AG09319 (cell line): Measurements from ENCODE around the gene XBP1.
"Not testable (repeated sequence)": the region's sequence is repeated elsewhere in the genome, so short reads cannot be mapped to it uniquely, and the experiment has no call there.

Experiments
- DNase-seq: peaks from one replicate; pipeline ENCODE4 v3.0.0-alpha.2; 2010; ENCODE audit warnings: low read depth; ENCODE audit errors: extremely low read depth
- TF ChIP-seq, protein P1 (sequence below): IDR thresholded peaks from 2 replicates; pipeline ENCODE4 v1.5.1; 2011; ENCODE audit warnings: low read depth, mild to moderate bottlenecking, inconsistent platforms, low read length, moderate library complexity

The XBP1 gene

DNA sequence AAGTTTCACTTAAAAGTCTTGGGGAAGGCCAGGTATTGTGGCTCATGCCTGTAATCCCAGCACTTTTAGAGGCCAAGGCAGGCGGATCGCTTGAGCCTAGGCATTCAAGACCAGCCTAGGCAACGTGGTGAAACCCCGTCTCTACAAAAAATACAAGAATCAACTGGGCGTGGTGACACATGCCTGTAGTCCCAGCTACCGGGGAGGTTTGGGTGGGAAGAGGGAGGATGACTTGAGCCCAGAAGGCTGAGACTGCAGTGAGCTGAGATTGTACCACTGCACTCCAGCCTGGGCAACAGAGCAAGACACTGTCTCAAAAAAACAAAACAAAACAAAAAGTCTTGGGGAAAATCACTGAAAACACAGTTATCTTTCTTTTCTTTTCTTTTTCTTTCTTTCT is 15.4 kb upstream of the XBP1 start:
- TF ChIP-seq, protein P1, sequence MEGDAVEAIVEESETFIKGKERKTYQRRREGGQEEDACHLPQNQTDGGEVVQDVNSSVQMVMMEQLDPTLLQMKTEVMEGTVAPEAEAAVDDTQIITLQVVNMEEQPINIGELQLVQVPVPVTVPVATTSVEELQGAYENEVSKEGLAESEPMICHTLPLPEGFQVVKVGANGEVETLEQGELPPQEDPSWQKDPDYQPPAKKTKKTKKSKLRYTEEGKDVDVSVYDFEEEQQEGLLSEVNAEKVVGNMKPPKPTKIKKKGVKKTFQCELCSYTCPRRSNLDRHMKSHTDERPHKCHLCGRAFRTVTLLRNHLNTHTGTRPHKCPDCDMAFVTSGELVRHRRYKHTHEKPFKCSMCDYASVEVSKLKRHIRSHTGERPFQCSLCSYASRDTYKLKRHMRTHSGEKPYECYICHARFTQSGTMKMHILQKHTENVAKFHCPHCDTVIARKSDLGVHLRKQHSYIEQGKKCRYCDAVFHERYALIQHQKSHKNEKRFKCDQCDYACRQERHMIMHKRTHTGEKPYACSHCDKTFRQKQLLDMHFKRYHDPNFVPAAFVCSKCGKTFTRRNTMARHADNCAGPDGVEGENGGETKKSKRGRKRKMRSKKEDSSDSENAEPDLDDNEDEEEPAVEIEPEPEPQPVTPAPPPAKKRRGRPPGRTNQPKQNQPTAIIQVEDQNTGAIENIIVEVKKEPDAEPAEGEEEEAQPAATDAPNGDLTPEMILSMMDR, result no peak
- no peak for DNase-seq

DNA sequence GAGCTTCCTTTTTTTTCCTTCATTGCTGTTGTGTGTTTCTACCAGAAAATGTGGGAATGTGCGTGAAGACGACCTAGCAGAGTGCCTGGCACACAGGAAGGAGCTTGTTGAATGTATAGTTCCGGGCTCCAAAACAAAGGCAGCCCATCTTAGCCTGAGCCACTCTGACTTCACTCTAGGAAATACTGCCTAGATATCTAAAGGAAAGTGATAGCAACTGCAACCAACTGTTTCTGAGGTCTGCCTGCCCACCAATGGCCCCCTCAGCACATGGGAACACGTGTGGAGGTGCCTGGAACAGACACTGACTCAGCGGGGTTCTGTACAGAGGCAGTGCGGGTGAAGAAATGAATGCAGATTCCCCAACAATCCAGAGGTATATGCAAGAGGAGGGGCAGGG is 14.7 kb upstream of the XBP1 start:
- DNase-seq, result no peak
- TF ChIP-seq, protein P1, result no peak

DNA sequence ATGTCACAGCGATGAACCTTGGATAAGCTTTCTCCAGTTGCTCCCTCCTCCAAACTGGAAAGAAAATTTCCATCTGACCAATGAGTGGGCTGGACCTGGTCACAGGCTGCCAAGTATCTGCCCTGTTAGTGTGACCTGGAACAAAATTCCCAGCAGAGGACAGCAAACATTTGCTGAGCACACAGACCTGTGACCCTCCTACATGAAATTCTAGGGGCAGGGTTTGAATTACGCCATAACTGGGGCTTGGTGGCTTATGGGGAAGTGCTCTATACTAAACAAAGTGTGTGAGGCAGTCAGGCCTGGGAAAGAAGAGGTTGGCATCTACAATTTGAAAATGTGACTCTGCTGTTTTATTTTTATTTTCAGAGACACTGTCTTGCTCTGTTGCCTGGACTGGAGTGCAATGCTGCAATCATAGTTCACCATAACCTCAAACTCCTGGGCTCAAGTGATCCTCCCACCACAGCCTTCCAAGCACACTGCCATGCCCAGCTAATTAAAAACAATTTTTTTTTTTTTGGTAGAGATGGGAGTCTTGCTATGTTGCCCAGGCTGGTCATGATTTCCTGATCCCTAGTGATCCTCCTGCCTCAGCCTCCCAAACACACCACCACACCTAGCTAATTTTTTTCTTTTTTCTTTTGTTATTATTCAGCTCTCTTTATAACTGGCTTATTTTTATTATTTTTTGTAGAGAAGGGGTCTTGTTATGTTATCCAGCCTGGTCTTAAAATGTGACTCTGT is 13.6 kb upstream of the XBP1 start:
- no peak for DNase-seq
- TF ChIP-seq, protein P1, result no peak

DNA sequence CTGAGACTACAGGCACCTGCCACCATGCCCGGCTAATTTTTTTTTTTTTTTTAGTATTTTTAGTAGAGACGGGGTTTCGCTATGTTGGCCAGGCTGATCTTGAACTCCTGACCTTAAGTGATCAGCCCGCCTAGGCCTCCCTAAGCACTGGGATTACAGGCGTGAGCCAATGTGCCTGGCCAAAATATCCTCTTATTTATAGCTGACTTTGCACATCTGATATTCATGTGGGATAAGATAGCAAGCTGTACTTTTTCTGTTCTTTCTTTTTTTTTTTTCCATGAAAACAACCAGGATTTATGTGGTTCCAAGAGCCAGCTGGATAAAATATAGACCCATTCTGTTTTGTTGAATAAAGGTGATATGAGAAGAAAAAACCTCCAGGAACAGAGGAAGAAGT is 12.1 kb upstream of the XBP1 start:
- TF ChIP-seq, protein P1, result no peak
- no peak for DNase-seq

DNA sequence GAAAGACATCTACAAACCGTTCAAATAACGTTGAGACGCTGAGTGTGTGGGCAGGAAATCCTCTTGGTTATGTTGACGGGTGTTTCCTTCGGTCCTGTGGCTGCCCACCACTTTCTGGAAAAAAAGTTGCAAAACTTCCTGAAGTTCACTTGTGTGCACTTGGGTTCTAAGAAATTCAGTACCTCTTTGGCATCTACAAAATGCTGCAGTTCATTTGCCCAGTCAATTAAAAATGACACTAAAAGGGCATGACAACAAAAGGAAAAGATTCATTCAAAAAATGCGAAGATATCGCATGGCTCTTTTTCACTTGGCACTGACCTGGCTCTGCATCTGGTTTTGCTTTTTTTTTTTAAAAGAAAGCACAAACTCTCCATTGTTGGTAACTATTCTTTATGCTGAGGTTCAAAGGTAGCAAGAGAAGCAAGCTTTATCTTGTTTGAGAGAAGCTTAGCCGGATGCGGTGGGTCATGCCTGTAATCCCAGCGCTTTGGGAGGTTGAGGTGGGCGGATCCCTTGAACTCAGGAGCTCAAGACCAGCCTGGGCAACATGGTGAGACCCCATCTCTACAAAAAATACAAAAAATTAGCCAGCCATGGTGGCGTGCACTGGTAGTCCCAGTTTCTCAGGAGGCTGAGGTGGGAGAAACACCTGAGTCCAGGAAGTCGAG is 10.6 kb upstream of the XBP1 start:
- TF ChIP-seq, protein P1, result no peak
- no peak for DNase-seq

DNA sequence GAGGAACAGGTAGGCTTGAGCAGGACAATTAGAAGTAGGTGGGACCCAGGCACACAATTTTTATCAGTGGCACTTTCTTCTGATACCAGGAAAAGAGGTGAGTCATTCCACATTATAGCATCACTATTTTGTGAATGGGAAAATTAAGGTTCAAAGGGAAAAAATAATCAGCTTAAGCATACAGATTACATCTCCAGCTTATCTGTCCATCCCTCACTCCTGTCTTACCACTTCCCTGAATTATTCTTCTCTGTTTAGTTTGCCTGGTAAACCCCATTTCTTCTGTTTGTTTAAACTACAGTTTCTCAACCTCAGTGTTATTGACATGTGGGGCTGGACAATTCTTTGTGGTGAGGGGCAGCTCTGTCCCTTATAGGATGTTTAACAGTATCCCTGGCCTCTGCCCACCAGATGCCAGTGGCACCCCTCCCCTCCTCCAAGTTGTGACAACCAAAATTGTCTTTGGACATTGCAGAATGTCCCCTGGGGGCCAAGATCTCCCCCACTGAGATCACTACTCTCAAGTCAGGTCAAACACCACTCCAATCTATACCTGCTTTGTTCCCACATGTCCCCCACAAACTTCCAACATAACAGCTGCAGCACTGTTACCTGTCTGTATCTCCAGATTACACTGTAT is 8.5 kb upstream of the XBP1 start:
- TF ChIP-seq, protein P1, result no peak
- DNase-seq, result no peak

DNA sequence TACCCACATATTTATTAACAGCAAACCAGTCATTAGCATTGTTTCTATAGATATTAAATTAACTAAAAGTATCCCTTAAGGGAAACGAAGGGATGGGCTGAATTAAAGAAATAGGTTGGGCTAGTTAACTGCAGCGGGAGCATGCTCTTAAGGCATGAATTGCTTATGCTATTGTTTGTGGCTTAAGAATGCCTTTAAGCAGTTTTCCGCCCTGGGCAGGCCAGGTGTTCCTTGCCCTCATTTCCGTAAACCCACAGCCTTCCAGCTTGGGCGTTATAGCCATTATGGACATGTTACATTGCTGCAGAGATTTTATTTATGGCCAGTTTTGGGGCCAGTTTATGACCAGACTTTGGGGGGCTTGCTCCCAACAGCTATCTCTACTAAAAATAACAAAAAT is 5.1 kb upstream of the XBP1 start:
- DNase-seq, result not testable (repeated sequence)
